CMK (cell line): ENCODE data around the gene PTDSS2.

Experiments
- DNase-seq: peaks from one replicate; pipeline ENCODE4 v3.0.0-alpha.2; 2010; ENCODE audit warnings: low read depth

PTDSS2 gene

DNA sequence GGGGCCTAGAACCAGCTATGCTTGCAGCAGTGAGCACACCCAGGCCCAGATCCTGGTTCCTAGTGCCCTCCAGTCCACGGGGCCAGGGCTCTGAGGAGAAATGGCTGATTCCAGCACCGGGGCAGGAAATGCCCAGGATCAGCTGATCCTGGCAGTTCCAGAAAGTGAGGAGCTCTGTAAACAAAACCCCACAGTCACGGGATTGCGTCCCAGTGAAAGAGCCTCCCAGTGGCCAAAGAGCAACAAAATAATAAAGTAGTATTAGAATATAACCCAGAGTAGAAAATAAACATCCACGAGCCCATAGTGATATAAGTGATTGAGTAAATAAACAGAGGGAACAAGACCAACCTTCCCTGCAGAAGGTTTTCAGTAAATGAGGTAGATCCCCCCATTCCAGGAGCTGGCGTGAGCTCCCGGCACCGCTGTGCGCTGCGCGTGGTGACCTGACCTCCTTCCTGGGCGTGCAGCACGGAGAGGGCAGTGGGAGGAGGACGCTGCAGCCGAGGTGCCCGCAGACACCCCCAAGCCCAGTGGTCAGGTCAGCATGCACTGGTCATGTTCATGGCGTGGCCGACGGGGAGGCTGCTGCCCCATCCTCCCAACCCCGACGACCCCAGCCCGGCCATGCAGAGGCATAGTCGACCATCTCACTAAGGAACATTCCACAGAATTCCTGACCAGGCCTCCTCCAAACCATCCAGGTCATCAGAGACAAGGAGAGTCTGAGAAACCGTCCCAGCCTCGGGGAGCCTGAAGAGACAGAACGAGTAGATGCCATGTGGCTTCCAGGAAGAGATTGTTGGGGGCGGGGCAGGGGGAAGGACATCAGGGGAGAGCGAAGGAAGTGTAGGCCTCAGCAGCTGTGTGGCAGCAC is 19.8 kb downstream of the PTDSS2 start:
- no peak for DNase-seq

DNA sequence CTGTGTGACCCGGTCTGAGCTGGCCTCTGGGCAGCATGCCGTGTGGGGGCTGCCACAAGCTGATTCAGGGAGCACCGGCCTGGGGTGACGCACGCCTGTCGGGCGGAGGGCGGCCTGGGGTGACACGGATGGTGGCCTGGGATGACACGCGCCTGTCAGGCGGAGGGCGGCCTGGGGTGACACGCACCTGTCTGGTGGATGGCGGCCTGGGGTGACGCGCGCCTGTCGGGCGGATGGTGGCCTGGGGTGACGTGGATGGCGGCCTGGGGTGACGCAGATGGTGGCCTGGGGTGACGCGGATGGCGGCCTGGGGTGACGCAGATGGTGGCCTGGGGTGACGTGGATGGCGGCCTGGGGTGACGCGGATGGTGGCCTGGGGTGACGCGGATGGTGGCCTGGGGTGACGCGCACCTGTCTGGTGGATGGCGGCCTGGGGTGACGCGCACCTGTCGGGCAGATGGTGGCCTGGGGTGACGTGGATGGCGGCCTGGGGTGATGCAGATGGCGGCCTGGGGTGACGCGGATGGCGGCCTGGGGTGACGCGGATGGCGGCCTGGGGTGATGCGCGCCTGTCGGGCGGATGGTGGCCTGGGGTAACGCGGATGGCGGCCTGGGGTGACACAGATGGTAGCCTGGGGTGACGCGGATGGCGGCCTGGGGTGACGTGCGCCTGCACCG is 21.5 kb downstream of the PTDSS2 start:
- no peak for DNase-seq

DNA sequence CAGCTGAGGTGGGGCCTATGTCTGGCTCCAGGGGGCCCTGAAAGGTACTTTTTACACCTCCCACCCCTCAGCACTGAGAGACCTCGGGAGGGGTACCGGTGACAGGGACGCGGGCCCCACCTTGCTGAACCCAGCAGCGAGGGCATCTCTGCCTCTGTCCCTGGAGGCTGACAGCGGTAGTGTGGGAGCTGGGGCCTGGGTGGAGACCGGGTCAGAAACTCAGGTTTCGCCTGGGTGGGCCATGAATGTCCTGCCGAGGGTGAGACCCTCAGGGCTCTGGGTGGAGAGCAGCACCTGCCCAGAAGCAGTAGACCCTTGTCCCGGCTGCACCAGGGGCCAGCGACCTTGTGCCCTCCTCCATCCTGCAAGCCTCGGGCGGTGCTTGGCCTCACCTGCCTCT is 22.2 kb downstream of the PTDSS2 start:
- DNase-seq, result no peak

- DNase-seq, result no peak
Observed at GRCh38 chr11:472816-473215, 22.7 kb downstream of the PTDSS2 start.

DNA sequence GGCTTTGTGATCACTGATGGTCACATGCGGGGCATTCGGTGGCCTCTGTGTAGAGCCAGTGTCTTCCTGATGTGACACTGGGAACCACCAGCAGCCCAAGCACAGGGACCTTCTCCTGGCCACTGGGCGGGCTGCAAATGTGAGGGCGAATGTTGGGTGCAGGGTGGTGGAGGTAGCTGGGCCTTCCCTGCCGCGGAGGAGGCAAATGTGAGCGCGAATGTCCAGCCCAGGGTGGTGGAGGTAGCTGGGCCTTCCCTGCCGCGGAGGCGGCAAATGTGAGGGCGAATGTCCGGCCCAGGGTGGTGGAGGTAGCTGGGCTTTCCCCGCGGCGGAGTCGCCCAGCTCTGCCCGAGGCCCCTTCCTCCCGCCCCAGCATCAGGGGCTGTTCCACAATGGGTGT is 23.3 kb downstream of the PTDSS2 start:
- no peak for DNase-seq

DNA sequence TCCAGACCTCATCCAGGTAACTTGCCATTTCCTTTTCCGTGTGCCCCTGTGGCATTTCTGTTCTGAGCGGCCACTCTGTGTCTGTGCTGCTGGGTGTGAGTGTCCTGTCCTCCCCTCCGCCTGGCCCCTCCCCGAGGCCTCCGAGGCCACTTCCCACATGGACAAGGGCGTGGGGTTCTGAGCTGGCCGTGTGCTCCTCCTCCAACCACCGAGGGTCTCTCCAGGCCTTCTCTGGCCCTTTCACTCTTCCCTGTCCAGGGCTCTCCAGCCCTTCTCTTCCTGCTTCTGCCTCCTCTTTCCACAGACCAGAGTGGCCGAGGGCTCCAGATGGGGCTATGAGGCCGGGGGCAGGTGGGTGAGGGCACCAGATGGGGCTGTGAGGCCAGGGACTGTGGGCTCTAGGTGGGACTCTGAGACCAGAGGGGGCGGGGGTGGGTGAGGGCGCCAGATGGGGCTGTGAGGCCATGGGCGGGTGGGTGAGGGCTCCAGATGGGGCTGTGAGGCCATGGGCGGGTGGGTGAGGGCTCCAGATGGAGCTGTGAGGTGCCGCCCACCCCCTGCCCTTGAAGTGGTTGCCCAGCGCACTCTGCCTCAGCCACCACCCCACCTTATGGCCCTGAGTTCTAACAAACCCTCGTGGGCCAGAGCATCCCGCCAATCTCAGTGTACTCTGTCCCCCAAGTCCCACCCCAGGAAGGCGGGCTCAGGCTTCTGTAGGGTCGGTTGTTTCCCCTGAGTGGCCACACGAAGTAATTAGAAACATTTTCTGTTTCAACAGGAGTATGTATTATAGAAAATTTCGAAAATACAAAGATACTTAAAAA is 24.1 kb downstream of the PTDSS2 start:
- DNase-seq, result no peak

- DNase-seq, result no peak
Observed at GRCh38 chr11:474914-475506, 24.9 kb downstream of the PTDSS2 start.

DNA sequence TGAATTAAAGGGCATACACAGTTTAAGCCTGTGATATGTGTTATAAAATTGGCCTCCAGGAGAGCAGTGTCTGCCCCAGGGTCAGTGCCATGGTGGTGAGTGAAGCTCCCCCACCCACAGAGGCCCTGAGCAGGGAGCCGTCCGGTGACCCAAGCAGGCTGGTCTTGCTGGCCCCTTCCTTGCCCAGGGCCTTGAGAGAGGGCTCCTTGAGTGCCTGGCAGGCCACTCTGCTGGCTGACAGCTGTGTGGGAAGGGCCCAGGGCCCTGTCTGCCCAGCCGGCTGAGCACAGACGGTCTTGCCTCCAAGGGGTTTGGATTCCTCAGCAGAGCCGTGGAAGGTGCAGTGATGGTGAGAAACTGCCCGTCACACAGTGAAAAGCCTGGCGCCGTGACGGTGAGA is 25.9 kb downstream of the PTDSS2 start:
- DNase-seq, result no peak

DNA sequence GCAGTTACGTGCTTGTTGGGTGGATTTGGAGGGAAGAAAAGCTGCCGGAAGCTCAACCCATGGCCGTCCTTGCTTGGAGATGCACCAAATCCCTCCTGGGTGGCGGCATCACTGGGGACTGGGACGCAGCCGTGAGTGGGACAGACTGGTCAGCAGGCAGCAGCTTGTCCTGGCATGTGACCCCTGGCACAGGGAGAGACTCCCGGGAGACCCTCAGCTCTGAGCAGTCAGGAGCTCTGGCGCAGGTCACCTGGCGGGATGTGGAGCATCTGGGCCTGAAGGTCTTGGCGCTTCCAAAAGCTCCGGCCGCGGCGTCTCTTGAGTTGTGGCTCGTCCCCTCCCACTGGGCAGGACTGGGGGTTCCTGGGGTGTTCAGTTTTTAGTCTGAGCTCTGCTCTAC is 26.3 kb downstream of the PTDSS2 start:
- no peak for DNase-seq

- no peak for DNase-seq
Observed at GRCh38 chr11:477052-477715, 27.1 kb downstream of the PTDSS2 start.

GRCh38 chr11:479311-479710 is 29.2 kb downstream of the PTDSS2 start:
- no peak for DNase-seq

GRCh38 chr11:484616-485015 is 34.5 kb downstream of the PTDSS2 start:
- DNase-seq, result no peak

DNA sequence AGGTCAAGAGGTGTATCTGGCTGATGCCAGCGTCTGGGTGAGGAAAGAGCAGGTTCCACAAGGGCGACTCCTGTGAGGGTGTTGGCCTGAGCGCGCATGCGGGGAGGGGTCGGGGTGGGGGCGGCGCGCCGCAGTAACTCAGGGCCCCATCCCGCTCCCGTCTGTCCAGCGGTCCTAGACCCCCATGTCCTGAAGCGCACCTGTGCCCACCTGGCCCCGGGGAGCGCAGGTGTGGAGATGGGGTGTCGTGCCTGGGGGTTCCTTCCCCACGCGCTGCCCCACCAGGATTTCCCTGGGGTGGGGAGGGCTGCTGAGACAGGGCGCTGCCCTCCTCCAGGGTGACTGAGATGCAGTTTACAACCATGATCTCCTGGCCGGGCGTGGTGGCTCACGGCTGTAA is 36.1 kb downstream of the PTDSS2 start:
- DNase-seq, result no peak

GRCh38 chr11:487571-488021 is 37.5 kb downstream of the PTDSS2 start:
- DNase-seq, result no peak

DNA sequence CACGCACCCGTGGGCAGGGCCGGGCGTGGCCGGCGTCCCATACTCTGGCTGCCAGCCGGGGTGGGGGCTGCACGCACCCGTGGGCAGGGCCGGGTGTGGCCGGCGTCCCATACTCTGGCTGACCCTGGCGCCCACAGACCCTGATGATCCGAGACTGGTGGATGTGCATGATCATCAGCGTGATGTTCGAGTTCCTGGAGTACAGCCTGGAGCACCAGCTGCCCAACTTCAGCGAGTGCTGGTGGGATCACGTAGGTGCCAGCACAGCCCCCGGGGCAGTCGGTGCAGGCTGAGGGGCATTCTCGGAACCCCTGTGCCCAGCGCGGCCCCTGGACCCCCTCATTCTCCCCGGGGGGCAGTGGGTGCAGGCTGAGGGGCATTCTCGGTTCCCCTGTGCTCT is 38.0 kb downstream of the PTDSS2 start:
- no peak for DNase-seq

- no peak for DNase-seq
Observed at GRCh38 chr11:488579-488978, 38.5 kb downstream of the PTDSS2 start.

DNA sequence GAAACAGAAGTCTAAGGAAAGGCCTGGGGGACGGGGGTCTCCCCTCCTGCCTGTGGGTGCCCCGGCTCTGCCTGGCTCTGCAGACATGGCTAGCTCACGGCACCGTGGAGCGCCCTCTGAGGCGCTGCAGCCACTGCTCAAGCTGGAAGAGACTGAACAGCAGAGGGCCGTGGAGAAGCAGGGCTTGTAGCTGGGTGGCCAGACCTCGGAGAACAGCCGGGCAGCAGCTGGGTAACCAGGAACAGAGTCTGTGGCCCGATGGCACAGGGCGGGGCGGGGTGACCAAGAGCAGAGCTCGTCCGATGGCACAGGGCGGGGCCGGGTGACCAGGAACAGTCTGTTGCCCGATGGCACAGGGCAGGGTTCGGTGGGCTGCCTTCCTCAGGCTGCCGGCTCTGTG is 38.9 kb downstream of the PTDSS2 start:
- no peak for DNase-seq

DNA sequence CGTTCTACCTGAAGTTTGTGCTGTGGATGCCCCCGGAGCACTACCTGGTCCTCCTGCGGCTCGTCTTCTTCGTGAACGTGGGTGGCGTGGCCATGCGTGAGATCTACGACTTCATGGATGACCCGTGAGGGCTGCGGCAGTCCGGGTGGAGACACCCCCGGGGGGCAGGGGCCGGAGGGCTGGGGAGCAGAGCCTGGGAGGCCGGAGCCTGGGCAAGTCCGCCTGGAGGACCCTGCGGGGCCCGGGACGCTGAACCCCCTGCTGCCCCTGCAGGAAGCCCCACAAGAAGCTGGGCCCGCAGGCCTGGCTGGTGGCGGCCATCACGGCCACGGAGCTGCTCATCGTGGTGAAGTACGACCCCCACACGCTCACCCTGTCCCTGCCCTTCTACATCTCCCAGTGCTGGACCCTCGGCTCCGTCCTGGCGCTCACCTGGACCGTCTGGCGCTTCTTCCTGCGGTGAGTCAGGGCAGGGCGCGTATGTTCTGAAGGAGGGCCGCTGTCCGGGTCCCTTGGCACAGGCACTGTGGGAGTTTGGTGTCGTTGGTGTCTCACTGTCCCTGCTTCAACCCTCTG is 39.6 kb downstream of the PTDSS2 start:
- DNase-seq, result no peak

- no peak for DNase-seq
Observed at GRCh38 chr11:490186-490929, 40.3 kb downstream of the PTDSS2 start.

DNA sequence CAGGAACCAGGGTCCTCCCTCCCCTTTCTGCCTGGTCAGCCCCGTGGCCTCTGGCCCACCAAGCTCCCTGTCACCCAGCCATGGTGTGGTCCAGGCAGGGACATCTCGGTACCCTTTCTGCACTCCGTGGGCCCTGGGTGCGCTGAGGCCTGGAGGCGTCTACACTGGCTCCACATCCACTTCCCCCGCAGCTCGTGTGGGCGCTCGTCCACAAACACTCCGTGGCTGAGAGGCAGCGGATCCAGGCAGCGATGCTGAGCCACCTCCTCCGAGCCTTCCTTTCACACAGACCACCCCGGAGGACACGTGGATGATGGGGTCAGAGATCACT is 40.8 kb downstream of the PTDSS2 start:
- DNase-seq, result no peak

DNA sequence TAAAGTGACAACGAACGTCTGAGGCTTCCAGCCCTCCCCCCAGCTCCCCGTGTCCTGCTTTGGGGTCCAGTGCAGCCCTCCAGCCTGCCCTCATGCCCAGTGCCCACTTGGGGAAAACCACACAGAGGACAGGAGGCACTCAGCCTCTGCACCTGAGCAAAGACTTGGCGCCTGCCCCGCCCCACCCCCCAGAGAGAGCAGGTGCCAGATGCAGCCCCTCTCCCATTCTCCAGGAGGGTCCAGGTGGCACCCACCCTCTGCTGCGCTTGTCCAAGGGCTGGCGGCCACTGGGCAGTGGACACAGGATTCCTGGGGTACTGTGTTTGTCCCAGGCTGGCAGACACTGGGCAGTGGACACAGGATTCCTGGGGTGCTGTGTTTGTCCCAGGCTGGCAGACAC is 41.3 kb downstream of the PTDSS2 start:
- no peak for DNase-seq
